WTC11 (cell line): ENCODE results near the gene RAB33A. TPM values are rescaled to one million over a fixed set of nuclear protein-coding genes. Genes with fewer than 3 reads are reported as not detected.

Experiments used
- ATAC-seq: fragments of 200-7000 bp; cut with Tn5 transposase; 2 replicates; pipeline ENCODE4 v1.10.0; 2021; ENCODE audit warnings: mild to moderate bottlenecking, moderate library complexity
- CTCF ChIA-PET: fragments of 300-600 bp; sonication (Branson Sonifier 250); formaldehyde crosslinking; loops from one replicate; lab custom pipeline; 2021; ENCODE audit warnings: antibody characterized with exemption; lab: Charles Lee
- POLR2A ChIA-PET: fragments of 350-600 bp; sonication (Branson Sonifier 250); formaldehyde crosslinking; loops from one replicate; lab custom pipeline; 2021; ENCODE audit warnings: antibody characterized with exemption; lab: Charles Lee
- DNase-seq: peaks from one replicate; pipeline ENCODE4 v3.0.0; 2021; ENCODE audit warnings: low spot score
- H3K27ac Mint-ChIP-seq: 2 replicates; pipeline ENCODE4 v1.8.0; 2021; ENCODE audit warnings: mixed read lengths
- H3K27me3 Mint-ChIP-seq: 2 replicates; pipeline ENCODE4 v1.8.0; 2021; ENCODE audit warnings: low read depth, mild to moderate bottlenecking, moderate library complexity, mixed read lengths
- H3K36me3 Mint-ChIP-seq: 2 replicates; pipeline ENCODE4 v1.8.0; 2021; ENCODE audit warnings: mixed read lengths
- H3K4me1 Mint-ChIP-seq: 2 replicates; pipeline ENCODE4 v1.8.0; 2022; ENCODE audit warnings: mixed read lengths
- H3K4me3 Mint-ChIP-seq: 2 replicates; pipeline ENCODE4 v1.8.0; 2021; ENCODE audit warnings: mild to moderate bottlenecking, moderate library complexity, mixed read lengths
- H3K9me3 Mint-ChIP-seq: 2 replicates; pipeline ENCODE4 v1.8.0; 2021; ENCODE audit warnings: mixed read lengths
- ATF3 ChIP-seq: sonication (generic); formaldehyde crosslinking; conservative IDR thresholded peaks from 2 replicates; pipeline ENCODE4 v1.8.1; 2022; ENCODE audit warnings: mild to moderate bottlenecking, missing genetic modification reagents
- CDX4 ChIP-seq: fragments of 250-450 bp; sonication (Bioruptor Pico); IDR thresholded peaks from 2 replicates; pipeline ENCODE4 v1.9.0; 2021; ENCODE audit warnings: moderate library complexity, mild to moderate bottlenecking, inconsistent platforms, borderline replicate concordance
- FOXJ3 ChIP-seq: sonication (generic); formaldehyde crosslinking; IDR thresholded peaks from 2 replicates; pipeline ENCODE4 v1.9.0; 2021; ENCODE audit warnings: missing genetic modification reagents, mild to moderate bottlenecking, borderline replicate concordance
- FOXP1 ChIP-seq: sonication (generic); formaldehyde crosslinking; IDR thresholded peaks from 2 replicates; pipeline ENCODE4 v1.8.0; 2022; ENCODE audit warnings: missing genetic modification reagents, mild to moderate bottlenecking, moderate library complexity, borderline replicate concordance
- IRF2 ChIP-seq: sonication (generic); formaldehyde crosslinking; IDR thresholded peaks from 2 replicates; pipeline ENCODE4 v1.8.0; 2022; ENCODE audit warnings: low read depth, missing genetic modification reagents, borderline replicate concordance
- KAT7 ChIP-seq: sonication (generic); formaldehyde crosslinking; IDR thresholded peaks from 2 replicates; pipeline ENCODE4 v1.8.1; 2023; ENCODE audit warnings: missing genetic modification reagents, mild to moderate bottlenecking, borderline replicate concordance
- MYBL2 ChIP-seq: sonication (generic); formaldehyde crosslinking; IDR thresholded peaks from 2 replicates; pipeline ENCODE4 v1.8.1; 2023; ENCODE audit warnings: mild to moderate bottlenecking, moderate library complexity, missing genetic modification reagents
- NR3C1 ChIP-seq: sonication (generic); formaldehyde crosslinking; conservative IDR thresholded peaks from 2 replicates; pipeline ENCODE4 v1.8.1; 2023; ENCODE audit warnings: low read depth, mild to moderate bottlenecking, missing genetic modification reagents
- PRRX2 ChIP-seq: fragments of 250-450 bp; sonication (Bioruptor Pico); IDR thresholded peaks from 2 replicates; pipeline ENCODE4 v1.8.0; 2021; ENCODE audit warnings: mild to moderate bottlenecking
- SMAD3 ChIP-seq: sonication (generic); formaldehyde crosslinking; IDR thresholded peaks from 2 replicates; pipeline ENCODE4 v1.8.0; 2022; ENCODE audit warnings: missing genetic modification reagents, mild to moderate bottlenecking, borderline replicate concordance
- SP1 ChIP-seq: sonication (generic); formaldehyde crosslinking; conservative IDR thresholded peaks from 2 replicates; pipeline ENCODE4 v1.8.1; 2022; ENCODE audit warnings: missing genetic modification reagents
- ZNF263 ChIP-seq: sonication (generic); formaldehyde crosslinking; IDR thresholded peaks from 2 replicates; pipeline ENCODE4 v1.8.1; 2022; ENCODE audit warnings: low read depth, mild to moderate bottlenecking, moderate library complexity, missing genetic modification reagents
- ZNF317 ChIP-seq: sonication (generic); formaldehyde crosslinking; IDR thresholded peaks from 2 replicates; pipeline ENCODE4 v1.8.1; 2023; ENCODE audit warnings: low read depth, mild to moderate bottlenecking, moderate library complexity, missing genetic modification reagents, borderline replicate concordance
- ZSCAN18 ChIP-seq: fragments of 250-450 bp; sonication (Bioruptor Pico); IDR thresholded peaks from 2 replicates; pipeline ENCODE4 v2.1.2; 2022; ENCODE audit warnings: mild to moderate bottlenecking, moderate library complexity
- total RNA-seq: library from RNA; stranded (reverse); gene quantifications from 3 replicates; pipeline ENCODE4 v1.2.3, GENCODE V29; 2021
- TF ChIP-seq, protein P1 (sequence below): sonication (generic); formaldehyde crosslinking; IDR thresholded peaks from 2 replicates; pipeline ENCODE4 v1.8.1; 2022; ENCODE audit warnings: low read depth, mild to moderate bottlenecking, moderate library complexity, missing genetic modification reagents, borderline replicate concordance
- TF ChIP-seq, protein P2 (sequence below): sonication (generic); formaldehyde crosslinking; IDR thresholded peaks from 2 replicates; pipeline ENCODE4 v1.8.0; 2022; ENCODE audit warnings: mild to moderate bottlenecking, missing genetic modification reagents
- TF ChIP-seq, protein P3 (sequence below): sonication (generic); formaldehyde crosslinking; IDR thresholded peaks from 2 replicates; pipeline ENCODE4 v1.8.0; 2022; ENCODE audit warnings: mild to moderate bottlenecking, missing genetic modification reagents
- TF ChIP-seq, protein P4 (sequence below): sonication (generic); formaldehyde crosslinking; IDR thresholded peaks from 2 replicates; pipeline ENCODE4 v1.8.0; 2023; ENCODE audit warnings: missing genetic modification reagents, mild to moderate bottlenecking, borderline replicate concordance
- TF ChIP-seq, protein P5 (sequence below): sonication (generic); formaldehyde crosslinking; IDR thresholded peaks from 2 replicates; pipeline ENCODE4 v1.8.0; 2022; ENCODE audit warnings: mild to moderate bottlenecking, missing genetic modification reagents
- TF ChIP-seq, protein P6 (sequence below): sonication (generic); formaldehyde crosslinking; IDR thresholded peaks from 2 replicates; pipeline ENCODE4 v1.8.1; 2023; ENCODE audit warnings: mild to moderate bottlenecking, moderate library complexity, missing genetic modification reagents

Gene RAB33A
- total RNA-seq, 1 experiment from 2014 or later: 2.1 TPM

- no peak for TF ChIP-seq ZSCAN18
- no peak for TF ChIP-seq ATF3
- TF ChIP-seq FOXP1 (CRISPR knock-in tag): no peak
- no peak for TF ChIP-seq CDX4
- TF ChIP-seq, protein P1, sequence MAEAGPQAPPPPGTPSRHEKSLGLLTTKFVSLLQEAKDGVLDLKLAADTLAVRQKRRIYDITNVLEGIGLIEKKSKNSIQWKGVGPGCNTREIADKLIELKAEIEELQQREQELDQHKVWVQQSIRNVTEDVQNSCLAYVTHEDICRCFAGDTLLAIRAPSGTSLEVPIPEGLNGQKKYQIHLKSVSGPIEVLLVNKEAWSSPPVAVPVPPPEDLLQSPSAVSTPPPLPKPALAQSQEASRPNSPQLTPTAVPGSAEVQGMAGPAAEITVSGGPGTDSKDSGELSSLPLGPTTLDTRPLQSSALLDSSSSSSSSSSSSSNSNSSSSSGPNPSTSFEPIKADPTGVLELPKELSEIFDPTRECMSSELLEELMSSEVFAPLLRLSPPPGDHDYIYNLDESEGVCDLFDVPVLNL (CRISPR knock-in tag): no peak
- no peak for TF ChIP-seq SP1 (CRISPR knock-in tag)
- TF ChIP-seq, protein P2, sequence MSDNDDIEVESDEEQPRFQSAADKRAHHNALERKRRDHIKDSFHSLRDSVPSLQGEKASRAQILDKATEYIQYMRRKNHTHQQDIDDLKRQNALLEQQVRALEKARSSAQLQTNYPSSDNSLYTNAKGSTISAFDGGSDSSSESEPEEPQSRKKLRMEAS (CRISPR knock-in tag): no peak
Measured at GRCh38 chrX:130158311-130158710, 13.5 kb upstream of the RAB33A start (continued).

DNA sequence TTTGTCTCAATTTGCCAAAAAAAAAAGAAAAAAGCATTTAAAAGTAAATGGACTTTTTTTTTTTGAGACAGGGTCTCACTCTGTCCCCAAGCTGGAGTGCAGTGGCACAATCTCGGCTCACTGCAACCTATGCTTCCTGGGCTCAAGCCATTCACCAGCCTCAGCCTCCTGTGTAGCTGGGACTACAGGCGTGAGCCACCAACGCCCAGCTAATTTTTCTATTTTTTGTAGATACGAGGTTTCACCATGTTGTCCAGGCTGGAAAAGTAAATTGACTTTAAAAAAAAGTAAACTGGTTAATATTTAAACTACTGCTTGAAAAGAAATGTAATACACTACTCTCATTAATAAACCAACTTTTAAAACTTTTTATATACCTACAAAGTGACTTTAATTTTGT is 12.0 kb upstream of the RAB33A start:
- DNase-seq (no peak), ATAC-seq (no peak)
- POLR2A ChIA-PET: no interaction called here
- Mint-ChIP-seq H3K4me1 (peaks cover 2% of the 10 kb centered on the region; the same call in 1 of the 2 replicates), H3K9me3 (no peaks in the 10 kb centered on the region), H3K27ac (no peak overlapping the region), H3K4me3 (no peak overlapping the region), H3K36me3 (peaks cover 2% of the 10 kb centered on the region; the same call in 1 of the 2 replicates), H3K27me3 (no peaks in the 10 kb centered on the region)
- TF ChIP-seq, protein P3, sequence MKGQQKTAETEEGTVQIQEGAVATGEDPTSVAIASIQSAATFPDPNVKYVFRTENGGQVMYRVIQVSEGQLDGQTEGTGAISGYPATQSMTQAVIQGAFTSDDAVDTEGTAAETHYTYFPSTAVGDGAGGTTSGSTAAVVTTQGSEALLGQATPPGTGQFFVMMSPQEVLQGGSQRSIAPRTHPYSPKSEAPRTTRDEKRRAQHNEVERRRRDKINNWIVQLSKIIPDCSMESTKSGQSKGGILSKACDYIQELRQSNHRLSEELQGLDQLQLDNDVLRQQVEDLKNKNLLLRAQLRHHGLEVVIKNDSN (CRISPR knock-in tag): no peak
- TF ChIP-seq, protein P4, sequence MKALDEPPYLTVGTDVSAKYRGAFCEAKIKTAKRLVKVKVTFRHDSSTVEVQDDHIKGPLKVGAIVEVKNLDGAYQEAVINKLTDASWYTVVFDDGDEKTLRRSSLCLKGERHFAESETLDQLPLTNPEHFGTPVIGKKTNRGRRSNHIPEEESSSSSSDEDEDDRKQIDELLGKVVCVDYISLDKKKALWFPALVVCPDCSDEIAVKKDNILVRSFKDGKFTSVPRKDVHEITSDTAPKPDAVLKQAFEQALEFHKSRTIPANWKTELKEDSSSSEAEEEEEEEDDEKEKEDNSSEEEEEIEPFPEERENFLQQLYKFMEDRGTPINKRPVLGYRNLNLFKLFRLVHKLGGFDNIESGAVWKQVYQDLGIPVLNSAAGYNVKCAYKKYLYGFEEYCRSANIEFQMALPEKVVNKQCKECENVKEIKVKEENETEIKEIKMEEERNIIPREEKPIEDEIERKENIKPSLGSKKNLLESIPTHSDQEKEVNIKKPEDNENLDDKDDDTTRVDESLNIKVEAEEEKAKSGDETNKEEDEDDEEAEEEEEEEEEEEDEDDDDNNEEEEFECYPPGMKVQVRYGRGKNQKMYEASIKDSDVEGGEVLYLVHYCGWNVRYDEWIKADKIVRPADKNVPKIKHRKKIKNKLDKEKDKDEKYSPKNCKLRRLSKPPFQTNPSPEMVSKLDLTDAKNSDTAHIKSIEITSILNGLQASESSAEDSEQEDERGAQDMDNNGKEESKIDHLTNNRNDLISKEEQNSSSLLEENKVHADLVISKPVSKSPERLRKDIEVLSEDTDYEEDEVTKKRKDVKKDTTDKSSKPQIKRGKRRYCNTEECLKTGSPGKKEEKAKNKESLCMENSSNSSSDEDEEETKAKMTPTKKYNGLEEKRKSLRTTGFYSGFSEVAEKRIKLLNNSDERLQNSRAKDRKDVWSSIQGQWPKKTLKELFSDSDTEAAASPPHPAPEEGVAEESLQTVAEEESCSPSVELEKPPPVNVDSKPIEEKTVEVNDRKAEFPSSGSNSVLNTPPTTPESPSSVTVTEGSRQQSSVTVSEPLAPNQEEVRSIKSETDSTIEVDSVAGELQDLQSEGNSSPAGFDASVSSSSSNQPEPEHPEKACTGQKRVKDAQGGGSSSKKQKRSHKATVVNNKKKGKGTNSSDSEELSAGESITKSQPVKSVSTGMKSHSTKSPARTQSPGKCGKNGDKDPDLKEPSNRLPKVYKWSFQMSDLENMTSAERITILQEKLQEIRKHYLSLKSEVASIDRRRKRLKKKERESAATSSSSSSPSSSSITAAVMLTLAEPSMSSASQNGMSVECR (CRISPR knock-in tag): no peak
- TF ChIP-seq, protein P5, sequence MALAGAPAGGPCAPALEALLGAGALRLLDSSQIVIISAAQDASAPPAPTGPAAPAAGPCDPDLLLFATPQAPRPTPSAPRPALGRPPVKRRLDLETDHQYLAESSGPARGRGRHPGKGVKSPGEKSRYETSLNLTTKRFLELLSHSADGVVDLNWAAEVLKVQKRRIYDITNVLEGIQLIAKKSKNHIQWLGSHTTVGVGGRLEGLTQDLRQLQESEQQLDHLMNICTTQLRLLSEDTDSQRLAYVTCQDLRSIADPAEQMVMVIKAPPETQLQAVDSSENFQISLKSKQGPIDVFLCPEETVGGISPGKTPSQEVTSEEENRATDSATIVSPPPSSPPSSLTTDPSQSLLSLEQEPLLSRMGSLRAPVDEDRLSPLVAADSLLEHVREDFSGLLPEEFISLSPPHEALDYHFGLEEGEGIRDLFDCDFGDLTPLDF (CRISPR knock-in tag): no peak
- CTCF ChIA-PET: no interaction called here

- DNase-seq (no peak), ATAC-seq (no peak)
- Mint-ChIP-seq H3K27me3 (no peaks in the 10 kb centered on the region), H3K4me1 (peaks cover 10% of the 10 kb centered on the region), H3K27ac (no peak overlapping the region), H3K36me3 (no peaks in the 10 kb centered on the region), H3K9me3 (no peaks in the 10 kb centered on the region), H3K4me3 (no peak overlapping the region)
- CTCF ChIA-PET: no interaction called here
- POLR2A ChIA-PET: no interaction called here
- no peak for TF ChIP-seq IRF2 (CRISPR knock-in tag)
- no peak for TF ChIP-seq SMAD3
- TF ChIP-seq KAT7: no peak
- no peak for TF ChIP-seq ZNF317 (CRISPR knock-in tag)
- no peak for TF ChIP-seq PRRX2 (CRISPR knock-in tag)
- TF ChIP-seq, protein P2 (CRISPR knock-in tag): no peak
- no peak for TF ChIP-seq MYBL2
- no peak for TF ChIP-seq ZNF263
- no peak for TF ChIP-seq NR3C1 (CRISPR knock-in tag)
- TF ChIP-seq, protein P6, sequence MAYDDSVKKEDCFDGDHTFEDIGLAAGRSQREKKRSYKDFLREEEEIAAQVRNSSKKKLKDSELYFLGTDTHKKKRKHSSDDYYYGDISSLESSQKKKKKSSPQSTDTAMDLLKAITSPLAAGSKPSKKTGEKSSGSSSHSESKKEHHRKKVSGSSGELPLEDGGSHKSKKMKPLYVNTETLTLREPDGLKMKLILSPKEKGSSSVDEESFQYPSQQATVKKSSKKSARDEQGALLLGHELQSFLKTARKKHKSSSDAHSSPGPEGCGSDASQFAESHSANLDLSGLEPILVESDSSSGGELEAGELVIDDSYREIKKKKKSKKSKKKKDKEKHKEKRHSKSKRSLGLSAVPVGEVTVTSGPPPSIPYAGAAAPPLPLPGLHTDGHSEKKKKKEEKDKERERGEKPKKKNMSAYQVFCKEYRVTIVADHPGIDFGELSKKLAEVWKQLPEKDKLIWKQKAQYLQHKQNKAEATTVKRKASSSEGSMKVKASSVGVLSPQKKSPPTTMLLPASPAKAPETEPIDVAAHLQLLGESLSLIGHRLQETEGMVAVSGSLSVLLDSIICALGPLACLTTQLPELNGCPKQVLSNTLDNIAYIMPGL: no peak
- no peak for TF ChIP-seq FOXJ3
Measured at GRCh38 chrX:130162094-130162735, 9.5 kb upstream of the RAB33A start.
